NCI-H460 (cell line): ENCODE measurements around the gene SH2D6. TPM values are rescaled to one million over a fixed set of nuclear protein-coding genes. Genes with fewer than 3 reads are reported as not detected.
"Not testable (repeated sequence)": the region's sequence is repeated elsewhere in the genome, so short reads cannot be mapped to it uniquely, and the experiment has no call there.

ENCODE experiments used
- DNase-seq: peaks from one replicate; pipeline ENCODE4 v3.0.0-alpha.2; 2016; ENCODE audit warnings: low read depth; ENCODE audit errors: extremely low read depth
- total RNA-seq: library from RNA; depleted of rRNA; stranded (reverse); fragments of >200 nt; shearing (Covaris generic); gene quantifications from 2 replicates; pipeline ENCODE4 v1.2.3, GENCODE V29; 2014

SH2D6 gene
- total RNA-seq, 1 experiment from 2014 or later = 0.45 TPM

DNA sequence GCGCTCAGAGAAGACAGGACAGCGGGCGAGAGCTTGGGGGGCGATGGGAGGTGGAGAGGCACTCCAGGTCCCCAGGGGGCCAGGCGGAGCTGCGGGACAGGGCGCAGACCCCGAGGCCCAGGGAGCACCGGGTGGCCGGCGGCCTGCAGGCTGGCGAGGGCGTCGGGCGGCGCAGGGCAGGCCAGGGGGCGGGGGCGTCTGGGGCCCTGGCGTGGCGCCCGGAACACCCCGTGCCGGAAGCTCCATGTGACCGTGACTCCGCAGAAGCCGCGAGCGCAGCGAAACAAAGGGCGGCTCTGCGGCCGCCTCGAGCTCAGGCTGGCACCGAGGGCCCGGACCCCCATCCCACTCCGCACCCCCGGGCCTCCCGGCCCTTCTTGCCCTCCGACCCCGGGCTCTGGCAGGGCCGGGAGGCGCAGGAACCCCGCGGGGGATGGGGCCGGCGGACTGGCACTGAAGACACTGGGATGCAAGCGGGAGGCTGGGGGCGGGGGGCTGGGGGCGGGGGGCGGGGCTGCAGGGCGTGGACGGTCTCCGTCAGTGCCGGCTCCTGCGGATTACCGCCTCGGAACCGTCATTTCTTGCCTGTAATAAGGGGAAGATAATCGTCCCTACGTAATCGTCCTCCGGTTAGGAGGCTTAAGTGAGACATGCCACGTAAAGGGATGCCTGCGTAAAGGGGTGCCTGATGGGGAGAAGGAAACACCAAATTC is 19.1 kb downstream of the SH2D6 start:
- DNase-seq = peak; percentile 90

DNA sequence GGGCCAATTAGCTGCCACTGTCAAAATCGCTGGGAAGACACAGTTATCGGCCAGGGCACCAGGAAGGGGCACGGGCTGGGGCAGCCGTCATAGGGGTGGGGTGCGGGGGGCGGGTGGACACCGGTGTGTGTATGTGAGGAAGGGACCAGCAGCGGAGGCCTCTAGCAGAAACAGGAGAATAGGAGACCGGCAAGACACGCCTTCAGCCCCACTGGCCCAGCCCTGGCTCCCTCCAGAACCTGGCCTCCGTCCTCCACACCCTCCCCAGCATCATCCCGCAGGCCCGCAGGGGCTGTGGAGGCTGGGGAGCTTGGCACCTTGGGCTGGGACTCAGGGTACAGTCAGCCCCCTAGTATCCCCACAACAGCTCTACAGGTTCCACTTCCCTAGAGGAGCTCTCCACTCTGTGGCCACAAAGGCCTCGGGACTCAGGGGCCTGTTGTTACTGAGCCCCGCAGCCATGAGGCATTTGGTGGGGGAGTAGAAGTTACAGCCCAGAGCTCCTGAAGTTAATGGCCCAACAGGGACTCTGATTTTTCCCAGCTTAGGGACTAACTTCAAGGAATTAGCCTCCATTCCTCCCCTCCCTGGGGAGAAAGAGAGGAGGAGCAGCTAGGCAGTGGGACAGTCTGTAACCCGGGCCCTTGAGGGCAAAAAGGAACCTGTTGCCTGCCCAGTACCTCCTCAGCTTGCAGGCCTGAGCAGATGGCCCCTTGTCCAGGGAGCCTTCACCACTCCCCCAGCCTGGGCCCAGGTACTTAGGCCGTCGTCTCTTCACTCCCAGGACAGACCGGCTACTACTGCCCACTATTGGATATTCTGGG is 19.9 kb downstream of the SH2D6 start:
- no peak for DNase-seq

DNA sequence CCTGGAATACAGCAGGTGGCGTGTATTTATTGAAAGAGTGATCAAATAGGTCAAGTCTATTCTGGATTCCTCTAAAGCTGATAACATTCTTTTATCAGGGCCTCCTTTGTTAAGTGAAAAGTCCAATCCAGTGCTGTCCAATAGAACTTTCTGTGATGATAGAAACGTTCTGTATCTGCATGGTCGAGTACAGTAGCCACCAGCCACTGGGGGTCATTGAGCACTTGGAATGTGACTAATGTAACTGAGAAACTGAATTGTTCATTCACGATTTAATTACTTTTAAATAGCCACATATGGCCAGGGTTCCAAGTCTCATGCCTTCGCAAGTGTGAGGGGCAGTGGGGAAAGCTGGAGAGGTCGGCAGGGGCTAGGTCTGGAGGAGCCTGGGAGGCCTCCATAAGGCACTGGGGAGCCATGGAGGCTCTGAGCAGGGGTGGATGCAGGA is 20.5 kb downstream of the SH2D6 start:
- no peak for DNase-seq

- not testable (repeated sequence) for DNase-seq
Measured at GRCh38 chr2:85439569-85439968, 21.1 kb downstream of the SH2D6 start.

DNA sequence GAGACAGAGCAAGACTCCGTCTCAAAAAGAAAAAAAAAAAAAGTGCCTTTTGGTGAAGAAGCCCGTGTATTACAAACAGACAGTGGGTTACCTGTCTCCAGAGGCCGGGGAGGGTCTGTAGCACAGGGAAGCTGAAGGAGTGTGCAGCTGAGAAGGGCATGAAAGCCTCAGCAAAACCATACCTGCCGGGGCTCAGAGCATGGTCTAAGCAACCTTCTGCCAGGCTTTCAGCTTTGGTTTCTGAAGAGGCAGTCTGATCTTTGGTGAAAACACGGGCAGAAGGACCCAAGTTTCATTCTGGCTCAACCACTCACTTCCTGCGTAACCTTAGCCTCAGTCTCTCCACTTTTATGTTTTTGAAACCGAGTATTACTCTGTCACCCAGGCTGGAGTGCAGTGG is 21.5 kb downstream of the SH2D6 start:
- no peak for DNase-seq

DNA sequence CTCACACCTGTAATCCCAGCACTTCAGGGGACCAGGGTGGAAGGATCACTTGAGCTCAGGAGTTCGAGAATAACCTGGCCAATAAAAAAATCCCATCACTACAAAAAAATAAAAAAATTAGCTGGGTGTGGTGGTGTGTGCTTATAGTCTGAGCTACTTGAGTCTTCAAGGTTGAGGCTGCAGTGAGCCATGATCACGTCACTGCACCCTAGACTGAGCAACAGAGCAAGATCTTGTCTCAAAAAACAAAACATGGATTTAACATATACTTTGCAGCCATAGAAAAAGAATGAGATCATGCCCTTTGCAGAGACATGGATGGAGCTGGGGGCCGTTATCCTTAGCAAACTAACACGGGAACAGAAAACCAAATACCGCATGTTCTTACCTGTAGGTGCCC is 22.2 kb downstream of the SH2D6 start:
- no peak for DNase-seq

- DNase-seq = no peak
Measured at GRCh38 chr2:85441864-85442263, 23.4 kb downstream of the SH2D6 start.

- DNase-seq = no peak
Measured at GRCh38 chr2:85444629-85445172, 26.2 kb downstream of the SH2D6 start.

DNA sequence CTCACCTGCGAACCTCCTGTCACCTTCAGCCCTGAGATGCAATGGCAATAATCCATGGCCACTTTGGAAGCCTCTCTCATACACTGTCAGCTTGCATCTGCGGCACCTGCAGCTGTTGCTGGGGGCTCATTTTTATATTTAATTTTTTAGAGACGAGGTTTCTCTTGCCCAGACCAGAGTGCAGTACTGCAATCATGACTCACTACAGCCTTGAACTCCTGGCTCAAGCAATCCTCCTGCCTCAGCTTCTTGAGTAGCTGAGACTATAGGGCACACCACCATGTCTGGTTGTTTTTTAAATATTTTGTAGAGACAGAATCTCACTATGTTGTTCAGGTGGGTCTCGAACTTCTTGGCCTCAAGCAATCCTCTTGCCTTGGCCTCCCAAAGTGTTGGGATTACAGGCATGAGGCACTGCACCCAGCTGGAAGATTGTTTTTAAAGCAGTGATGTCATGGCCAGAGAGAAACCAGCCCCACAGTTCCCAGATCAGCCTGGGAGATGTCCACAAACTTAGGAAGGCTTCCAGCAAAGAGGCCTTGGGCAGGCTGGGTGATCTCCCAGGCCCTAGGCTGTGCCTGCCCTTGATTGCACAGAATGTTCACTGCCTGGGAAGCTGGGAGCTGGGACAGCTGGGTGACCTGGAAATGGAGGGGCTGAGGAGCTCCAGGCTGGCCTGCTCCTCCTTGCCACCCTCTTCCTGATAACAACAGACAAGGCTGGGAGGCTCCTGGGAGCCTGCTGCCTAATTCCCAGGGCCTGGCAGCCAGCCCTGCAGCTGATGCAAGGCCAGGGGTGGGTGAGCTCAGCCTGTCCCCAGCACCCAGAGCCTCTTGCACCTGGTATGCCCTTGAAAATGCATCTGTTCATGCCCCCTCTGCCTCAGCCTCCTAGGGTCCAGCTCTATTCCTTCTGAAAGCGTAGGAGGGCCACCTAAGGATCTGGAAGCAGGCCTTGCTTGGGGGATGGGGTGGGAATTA is 27.1 kb downstream of the SH2D6 start:
- peak; percentile 67 for DNase-seq

DNA sequence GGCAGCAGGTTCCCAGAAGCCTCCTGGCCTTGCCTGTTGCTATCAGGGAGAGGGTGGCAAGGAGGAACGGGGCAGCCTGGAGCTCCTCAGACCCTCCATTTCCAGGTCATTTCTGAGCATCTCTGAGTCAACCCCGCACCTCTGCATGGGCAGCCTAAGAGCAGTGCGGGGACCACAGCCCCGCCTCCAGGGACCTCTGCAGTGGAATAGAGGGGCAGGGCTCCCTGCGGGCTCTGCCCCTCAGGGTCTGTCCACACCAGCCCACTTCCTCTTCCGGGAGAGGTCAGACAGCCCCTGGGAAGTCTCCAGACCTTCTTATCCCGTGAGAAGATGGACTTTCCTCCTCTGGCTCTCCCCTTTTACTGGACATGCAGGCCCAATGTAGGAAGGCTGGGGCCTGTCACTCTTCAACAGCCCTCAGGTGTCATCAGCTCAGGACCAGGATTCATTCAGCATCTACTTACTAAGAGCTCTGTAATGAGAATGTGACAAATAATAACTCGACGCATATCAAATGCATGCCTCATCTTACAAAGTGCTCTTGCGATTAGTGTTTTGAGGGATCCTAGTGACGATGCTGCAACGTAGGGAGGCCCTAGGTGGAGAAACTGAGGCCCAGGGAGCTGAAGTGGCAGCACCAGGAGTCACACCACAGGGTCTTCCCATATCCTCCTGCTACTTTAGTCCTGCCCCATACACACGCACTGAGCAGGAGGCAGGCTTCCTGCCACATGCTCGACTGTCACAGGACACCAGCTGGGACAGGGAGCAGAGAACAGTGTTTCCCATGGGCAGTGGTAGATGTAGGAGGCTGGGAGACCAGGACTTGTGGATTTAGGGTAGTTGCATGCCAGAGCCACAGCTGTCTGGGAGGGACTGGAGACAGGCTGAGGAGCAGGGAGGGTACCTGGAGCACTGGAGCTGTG is 28.0 kb downstream of the SH2D6 start:
- DNase-seq = no peak

GRCh38 chr2:85447222-85447585 is 28.7 kb downstream of the SH2D6 start:
- DNase-seq = no peak

DNA sequence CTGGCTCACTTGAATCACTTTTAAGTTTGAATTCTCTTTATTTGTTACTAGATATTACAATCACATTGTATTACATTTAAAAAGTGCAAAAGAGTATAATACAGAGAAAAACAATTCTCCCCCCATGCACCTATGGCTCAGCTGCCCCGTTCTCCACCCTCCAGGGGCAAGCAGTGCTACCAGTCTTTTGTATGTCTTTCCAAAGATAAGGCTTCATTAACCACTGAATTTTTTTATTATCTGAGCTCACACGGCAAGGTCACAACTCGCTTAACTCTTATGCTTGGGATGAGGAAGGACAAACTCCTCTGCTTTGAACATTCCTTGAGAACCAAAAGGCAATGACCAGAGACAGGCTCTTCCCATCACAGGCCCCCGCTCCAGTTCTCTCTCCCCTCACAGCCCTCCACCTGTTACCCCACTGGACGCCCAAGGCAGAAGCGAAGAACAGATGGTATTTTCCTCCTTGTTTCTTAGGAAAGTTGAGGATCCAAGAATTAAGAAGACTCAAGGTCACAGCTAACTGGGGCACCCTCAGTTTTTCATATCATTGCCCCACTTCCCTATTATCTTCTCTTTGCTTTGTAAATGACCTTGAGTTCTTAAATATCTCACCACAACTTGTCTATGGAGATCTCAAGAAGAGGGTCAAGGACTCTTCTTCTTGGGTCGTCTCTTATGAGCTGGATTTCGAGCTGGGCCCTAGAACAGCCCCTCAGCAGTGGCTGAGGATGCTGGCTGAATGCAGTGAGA is 30.1 kb downstream of the SH2D6 start:
- no peak for DNase-seq

DNA sequence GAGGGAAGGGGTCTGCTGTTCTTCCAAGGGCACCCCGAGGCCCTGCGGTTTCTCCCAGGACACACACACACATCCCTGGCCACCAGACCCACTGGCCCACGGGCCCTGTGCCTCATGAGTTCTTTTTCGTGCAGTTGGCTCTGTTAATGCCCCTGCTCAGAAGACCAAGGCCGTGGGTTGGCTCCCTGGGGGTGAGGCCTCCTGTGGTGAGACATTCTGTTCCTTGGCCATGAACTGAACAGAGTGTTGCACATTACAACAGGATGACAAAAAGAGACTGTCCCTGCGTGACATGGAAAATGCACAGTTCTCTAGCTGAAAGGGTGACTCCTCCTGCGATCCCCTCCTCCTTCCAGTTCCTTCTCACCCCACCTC is 30.7 kb downstream of the SH2D6 start:
- no peak for DNase-seq

DNA sequence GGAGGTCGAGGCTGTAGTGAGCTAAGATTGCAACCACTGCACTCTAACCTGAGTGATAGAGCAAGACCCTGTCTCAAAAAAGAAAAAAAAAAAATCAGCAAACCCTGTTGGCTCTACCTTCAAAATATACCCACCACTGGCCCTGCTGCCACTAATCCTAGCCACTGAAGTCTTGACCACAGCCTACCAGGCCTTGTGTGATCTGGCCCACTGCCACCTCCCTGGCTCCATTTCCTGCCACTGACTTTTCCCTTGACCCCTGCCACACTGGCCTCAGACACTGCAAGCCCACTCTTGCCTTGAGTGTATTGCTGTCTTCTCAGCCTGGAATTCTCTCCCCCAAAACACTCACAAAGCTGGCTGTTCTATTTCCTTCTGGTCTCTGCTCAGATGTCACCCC is 33.7 kb downstream of the SH2D6 start:
- DNase-seq = no peak

- DNase-seq = no peak
Measured at GRCh38 chr2:85453571-85453970, 35.1 kb downstream of the SH2D6 start.

DNA sequence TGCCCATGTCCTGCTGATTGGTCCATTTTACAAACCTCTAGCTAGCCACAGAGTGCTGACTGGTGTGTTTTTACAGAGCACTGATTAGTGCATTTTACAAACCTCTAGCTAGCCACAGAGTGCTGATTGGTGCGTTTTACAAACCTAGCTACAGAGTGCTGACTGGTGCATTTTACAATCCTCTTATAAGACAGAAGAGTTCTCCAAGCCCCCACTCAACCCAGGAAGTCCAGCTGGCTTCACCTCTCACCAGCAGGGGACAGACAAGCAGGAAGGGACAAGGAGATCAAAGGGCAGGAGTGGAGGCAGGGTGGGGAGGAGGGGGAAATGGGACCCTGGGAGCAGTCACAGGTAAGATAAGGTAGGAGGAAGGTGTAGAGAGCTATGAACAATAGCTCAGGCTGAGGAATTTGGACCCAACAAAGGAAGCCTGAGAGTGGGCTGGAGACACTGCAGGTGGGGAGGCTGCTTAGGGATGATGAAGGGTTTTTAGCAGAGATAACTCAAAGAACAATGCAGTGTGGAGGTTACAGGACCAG is 37.1 kb downstream of the SH2D6 start:
- DNase-seq = no peak

GRCh38 chr2:85457043-85457442 is 38.5 kb downstream of the SH2D6 start:
- no peak for DNase-seq

GRCh38 chr2:85457877-85458316 is 39.4 kb downstream of the SH2D6 start:
- DNase-seq = no peak
